ENCODE measurements around the gene ABI3BP.
"Not testable (repeated sequence)": the region's sequence is repeated elsewhere in the genome, so short reads cannot be mapped to it uniquely, and the experiment has no call there.

ABI3BP gene

GRCh38 chr3:100981164-100981911, 11.9 kb downstream of the ABI3BP start:
- DNase-seq (ENCODE audit: low spot score), result no peak

GRCh38 chr3:100978011-100978659, 15.1 kb downstream of the ABI3BP start:
- no peak for DNase-seq (ENCODE audit: low spot score)

GRCh38 chr3:100976611-100977010, 16.6 kb downstream of the ABI3BP start:
- no peak for DNase-seq (ENCODE audit: low spot score)

- DNase-seq (ENCODE audit: low spot score), result no peak
Measured at GRCh38 chr3:100975714-100976113, 17.5 kb downstream of the ABI3BP start.

- no peak for DNase-seq (ENCODE audit: low spot score)
Measured at GRCh38 chr3:100973594-100973993, 19.6 kb downstream of the ABI3BP start.

- DNase-seq (ENCODE audit: low spot score), result no peak
Measured at GRCh38 chr3:100972867-100973266, 20.4 kb downstream of the ABI3BP start.

GRCh38 chr3:100972301-100972844, 20.8 kb downstream of the ABI3BP start:
- DNase-seq (ENCODE audit: low spot score), result no peak

- no peak for DNase-seq (ENCODE audit: low spot score)
Measured at GRCh38 chr3:100971798-100972197, 21.4 kb downstream of the ABI3BP start.

- no peak for DNase-seq (ENCODE audit: low spot score)
Measured at GRCh38 chr3:100970477-100970990, 22.7 kb downstream of the ABI3BP start.

GRCh38 chr3:100968932-100969906, 24.0 kb downstream of the ABI3BP start:
- DNase-seq (ENCODE audit: low spot score), result no peak

GRCh38 chr3:100966807-100967206, 26.4 kb downstream of the ABI3BP start:
- no peak for DNase-seq (ENCODE audit: low spot score)

- DNase-seq (ENCODE audit: low spot score), result no peak
Measured at GRCh38 chr3:100966049-100966491, 27.2 kb downstream of the ABI3BP start.

GRCh38 chr3:100963041-100963440, 30.2 kb downstream of the ABI3BP start:
- DNase-seq (ENCODE audit: low spot score), result no peak

GRCh38 chr3:100957261-100957986, 35.8 kb downstream of the ABI3BP start:
- peak; percentile 11 for DNase-seq (ENCODE audit: low spot score)

- no peak for DNase-seq (ENCODE audit: low spot score)
Measured at GRCh38 chr3:100956276-100956675, 36.9 kb downstream of the ABI3BP start.

GRCh38 chr3:100954990-100955389, 38.2 kb downstream of the ABI3BP start:
- peak; percentile 78 for DNase-seq (ENCODE audit: low spot score)

- no peak for DNase-seq (ENCODE audit: low spot score)
Measured at GRCh38 chr3:100954199-100954935, 38.9 kb downstream of the ABI3BP start.

- DNase-seq (ENCODE audit: low spot score), result no peak
Measured at GRCh38 chr3:100953103-100953502, 40.1 kb downstream of the ABI3BP start.

GRCh38 chr3:100947119-100947518, 46.1 kb downstream of the ABI3BP start:
- no peak for DNase-seq (ENCODE audit: low spot score)

- not testable (repeated sequence) for DNase-seq (ENCODE audit: low spot score)
Measured at GRCh38 chr3:100946096-100946495, 47.1 kb downstream of the ABI3BP start.

Measured in AG08396 (cell line).